ENCODE data around the gene C1QL4. TPM values are rescaled to one million over a fixed set of nuclear protein-coding genes. Genes with fewer than 3 reads are reported as not detected.

The C1QL4 gene
- polyA plus RNA-seq, 1 donor from 2014 or later, result 13.7 TPM

DNA sequence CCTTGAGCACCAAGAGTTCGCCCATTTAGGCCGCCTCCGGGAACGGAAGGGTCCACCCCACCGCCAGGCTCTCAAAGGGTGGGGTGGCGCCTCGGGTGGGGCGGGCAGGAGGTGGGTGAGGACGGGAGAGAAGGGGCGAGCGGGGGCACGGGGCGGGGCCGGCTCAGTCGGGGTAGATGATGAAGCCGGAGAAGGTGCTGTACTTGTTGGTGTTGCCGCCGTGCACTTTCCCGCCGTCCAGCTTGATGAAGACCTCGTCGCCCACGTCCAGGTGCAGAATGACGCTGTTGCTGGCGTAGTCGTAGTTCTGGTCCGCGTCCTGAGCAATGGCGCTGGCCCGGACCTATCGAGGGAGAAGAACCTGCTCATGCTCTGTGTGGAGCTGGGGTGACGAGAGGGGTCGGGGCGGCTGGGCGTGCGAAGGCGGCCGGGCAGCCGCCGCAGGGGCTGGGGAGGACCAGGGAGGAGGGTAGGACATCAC lies 4.1 kb downstream of the C1QL4 start:
- H4K20me1 ChIP-seq (ENCODE audit: insufficient read depth), result no peaks in the 10 kb centered on the region
- peaks cover 59% of the 10 kb centered on the region for H3K27me3 ChIP-seq (ENCODE audit: insufficient read depth, low read depth, low read length)
- TF ChIP-seq TAF1 (IDR thresholded peaks at IDR 0.05; ENCODE audit: low read depth), result no peak
- TF ChIP-seq EP300 (conservative IDR thresholded peaks at IDR 0.05; ENCODE audit: poor library complexity, severe bottlenecking), result no peak
- no peaks in the 10 kb centered on the region for H3K36me3 ChIP-seq (ENCODE audit: insufficient read depth, low read length)
- H3K4me3 ChIP-seq (ENCODE audit: low read length), result no peak overlapping the region
- no peak overlapping the region for H3K27ac ChIP-seq (ENCODE audit: low read length)
- H3K79me2 ChIP-seq (replicated peaks; ENCODE audit: insufficient read depth, low read length), result no peaks in the 10 kb centered on the region
- H3F3A ChIP-seq (ENCODE audit: insufficient read depth, low read length, poor library complexity, severe bottlenecking), result no peaks in the 10 kb centered on the region
- no peak overlapping the region for H3K9ac ChIP-seq (ENCODE audit: low read length)
- no peak overlapping the region for H3K4me2 ChIP-seq (ENCODE audit: low read length)
- H3K9me3 ChIP-seq (ENCODE audit: low read length), result no peaks in the 10 kb centered on the region
- H3K9me2 ChIP-seq (ENCODE audit: insufficient read depth, low read length), result no peaks in the 10 kb centered on the region
- no peak overlapping the region for H2AFZ ChIP-seq (ENCODE audit: low read depth, low read length)

DNA sequence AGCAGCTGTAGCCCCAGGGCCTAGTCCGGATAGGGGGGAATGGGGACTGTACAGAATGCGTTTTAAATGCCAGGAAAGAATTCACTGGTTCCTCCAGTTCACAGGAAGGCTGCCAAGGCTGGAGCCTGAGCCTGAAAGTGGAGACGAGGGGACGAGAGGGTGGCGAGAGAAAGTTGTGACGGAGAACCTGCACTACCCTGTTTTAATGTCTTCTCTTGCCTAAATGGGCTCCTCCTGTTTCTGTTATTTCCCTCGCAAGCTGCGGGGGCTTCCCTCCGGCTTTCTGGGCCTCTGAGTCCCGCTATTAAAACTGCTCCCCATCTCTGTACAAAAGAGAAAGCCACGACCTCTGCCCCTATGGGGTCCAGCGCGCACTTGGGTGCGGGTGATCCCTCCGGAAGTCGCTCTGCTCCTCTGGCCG lies 4.5 kb downstream of the C1QL4 start:
- Histone ChIP-seq H3F3A (ENCODE audit: insufficient read depth, low read length, poor library complexity, severe bottlenecking) (no peaks in the 10 kb centered on the region), H2AFZ (ENCODE audit: low read depth, low read length) (no peak overlapping the region), H3K79me2 (replicated peaks; ENCODE audit: insufficient read depth, low read length) (no peaks in the 10 kb centered on the region), H3K9me3 (ENCODE audit: low read length) (no peaks in the 10 kb centered on the region), H3K27me3 (ENCODE audit: insufficient read depth, low read depth, low read length) (peaks cover 54% of the 10 kb centered on the region), H3K9ac (ENCODE audit: low read length) (no peak overlapping the region), H3K36me3 (ENCODE audit: insufficient read depth, low read length) (no peaks in the 10 kb centered on the region), H3K4me2 (ENCODE audit: low read length) (no peak overlapping the region), H4K20me1 (ENCODE audit: insufficient read depth) (no peaks in the 10 kb centered on the region), H3K4me3 (ENCODE audit: low read length) (no peak overlapping the region), H3K27ac (ENCODE audit: low read length) (no peak overlapping the region), H3K9me2 (ENCODE audit: insufficient read depth, low read length) (no peaks in the 10 kb centered on the region)
- TF ChIP-seq SMC3 (conservative IDR thresholded peaks at IDR 0.05; ENCODE audit: poor library complexity) (no peak), EZH2 (IDR thresholded peaks at IDR 0.05; ENCODE audit: borderline replicate concordance, insufficient read depth, low read length, poor library complexity, severe bottlenecking) (no peak), MXI1 (conservative IDR thresholded peaks at IDR 0.05; ENCODE audit: poor library complexity, severe bottlenecking) (no peak), EP300 (conservative IDR thresholded peaks at IDR 0.05; ENCODE audit: poor library complexity, severe bottlenecking) (no peak), RAD21 (conservative IDR thresholded peaks at IDR 0.05) (no peak)
- TF ChIP-seq, protein P1, sequence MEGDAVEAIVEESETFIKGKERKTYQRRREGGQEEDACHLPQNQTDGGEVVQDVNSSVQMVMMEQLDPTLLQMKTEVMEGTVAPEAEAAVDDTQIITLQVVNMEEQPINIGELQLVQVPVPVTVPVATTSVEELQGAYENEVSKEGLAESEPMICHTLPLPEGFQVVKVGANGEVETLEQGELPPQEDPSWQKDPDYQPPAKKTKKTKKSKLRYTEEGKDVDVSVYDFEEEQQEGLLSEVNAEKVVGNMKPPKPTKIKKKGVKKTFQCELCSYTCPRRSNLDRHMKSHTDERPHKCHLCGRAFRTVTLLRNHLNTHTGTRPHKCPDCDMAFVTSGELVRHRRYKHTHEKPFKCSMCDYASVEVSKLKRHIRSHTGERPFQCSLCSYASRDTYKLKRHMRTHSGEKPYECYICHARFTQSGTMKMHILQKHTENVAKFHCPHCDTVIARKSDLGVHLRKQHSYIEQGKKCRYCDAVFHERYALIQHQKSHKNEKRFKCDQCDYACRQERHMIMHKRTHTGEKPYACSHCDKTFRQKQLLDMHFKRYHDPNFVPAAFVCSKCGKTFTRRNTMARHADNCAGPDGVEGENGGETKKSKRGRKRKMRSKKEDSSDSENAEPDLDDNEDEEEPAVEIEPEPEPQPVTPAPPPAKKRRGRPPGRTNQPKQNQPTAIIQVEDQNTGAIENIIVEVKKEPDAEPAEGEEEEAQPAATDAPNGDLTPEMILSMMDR (IDR thresholded peaks at IDR 0.05; ENCODE audit: poor library complexity, severe bottlenecking), result no peak
- TF ChIP-seq, protein P2, sequence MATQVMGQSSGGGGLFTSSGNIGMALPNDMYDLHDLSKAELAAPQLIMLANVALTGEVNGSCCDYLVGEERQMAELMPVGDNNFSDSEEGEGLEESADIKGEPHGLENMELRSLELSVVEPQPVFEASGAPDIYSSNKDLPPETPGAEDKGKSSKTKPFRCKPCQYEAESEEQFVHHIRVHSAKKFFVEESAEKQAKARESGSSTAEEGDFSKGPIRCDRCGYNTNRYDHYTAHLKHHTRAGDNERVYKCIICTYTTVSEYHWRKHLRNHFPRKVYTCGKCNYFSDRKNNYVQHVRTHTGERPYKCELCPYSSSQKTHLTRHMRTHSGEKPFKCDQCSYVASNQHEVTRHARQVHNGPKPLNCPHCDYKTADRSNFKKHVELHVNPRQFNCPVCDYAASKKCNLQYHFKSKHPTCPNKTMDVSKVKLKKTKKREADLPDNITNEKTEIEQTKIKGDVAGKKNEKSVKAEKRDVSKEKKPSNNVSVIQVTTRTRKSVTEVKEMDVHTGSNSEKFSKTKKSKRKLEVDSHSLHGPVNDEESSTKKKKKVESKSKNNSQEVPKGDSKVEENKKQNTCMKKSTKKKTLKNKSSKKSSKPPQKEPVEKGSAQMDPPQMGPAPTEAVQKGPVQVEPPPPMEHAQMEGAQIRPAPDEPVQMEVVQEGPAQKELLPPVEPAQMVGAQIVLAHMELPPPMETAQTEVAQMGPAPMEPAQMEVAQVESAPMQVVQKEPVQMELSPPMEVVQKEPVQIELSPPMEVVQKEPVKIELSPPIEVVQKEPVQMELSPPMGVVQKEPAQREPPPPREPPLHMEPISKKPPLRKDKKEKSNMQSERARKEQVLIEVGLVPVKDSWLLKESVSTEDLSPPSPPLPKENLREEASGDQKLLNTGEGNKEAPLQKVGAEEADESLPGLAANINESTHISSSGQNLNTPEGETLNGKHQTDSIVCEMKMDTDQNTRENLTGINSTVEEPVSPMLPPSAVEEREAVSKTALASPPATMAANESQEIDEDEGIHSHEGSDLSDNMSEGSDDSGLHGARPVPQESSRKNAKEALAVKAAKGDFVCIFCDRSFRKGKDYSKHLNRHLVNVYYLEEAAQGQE (IDR thresholded peaks at IDR 0.05; ENCODE audit: borderline replicate concordance), result no peak
